DOHH2 (cell line): ENCODE results near the gene DYRK1B.

ENCODE experiments used
- EZH2phosphoT487 ChIP-seq: fragments of 200-600 bp; sonication (generic); IDR thresholded peaks from 2 replicates; pipeline ENCODE4 v1.6.1; 2017; ENCODE audit warnings: borderline replicate concordance, mild to moderate bottlenecking, antibody characterized with exemption, low read length, moderate library complexity, mixed read lengths
- TF ChIP-seq, protein P1 (sequence below): fragments of 200-600 bp; sonication (generic); IDR thresholded peaks from one replicate; pipeline ENCODE4 v1.5.1; 2014; ENCODE audit warnings: antibody characterized with exemption, mild to moderate bottlenecking, low read depth, low read length; ENCODE audit not compliant: poor library complexity, severe bottlenecking

DNA sequence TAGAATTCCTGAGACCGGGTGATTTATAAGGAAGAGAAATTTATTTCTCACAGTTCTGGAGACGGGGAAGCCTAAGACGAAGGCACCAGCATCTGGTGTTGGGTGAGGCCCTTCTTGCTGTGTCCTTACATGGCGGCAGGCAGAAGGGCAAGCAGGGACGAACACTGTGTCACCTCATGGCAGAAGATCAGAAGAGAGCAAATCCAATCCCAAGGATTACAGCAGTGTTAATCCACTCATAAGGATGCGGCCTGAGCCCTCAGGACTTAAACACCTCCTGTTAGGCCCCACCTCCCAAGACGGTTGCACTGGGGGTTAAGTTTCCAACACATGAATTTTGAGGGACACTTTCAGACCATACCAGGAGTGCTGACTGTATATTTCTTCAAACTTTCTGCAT lies 18.9 kb upstream of the DYRK1B start:
- TF ChIP-seq, protein P1, sequence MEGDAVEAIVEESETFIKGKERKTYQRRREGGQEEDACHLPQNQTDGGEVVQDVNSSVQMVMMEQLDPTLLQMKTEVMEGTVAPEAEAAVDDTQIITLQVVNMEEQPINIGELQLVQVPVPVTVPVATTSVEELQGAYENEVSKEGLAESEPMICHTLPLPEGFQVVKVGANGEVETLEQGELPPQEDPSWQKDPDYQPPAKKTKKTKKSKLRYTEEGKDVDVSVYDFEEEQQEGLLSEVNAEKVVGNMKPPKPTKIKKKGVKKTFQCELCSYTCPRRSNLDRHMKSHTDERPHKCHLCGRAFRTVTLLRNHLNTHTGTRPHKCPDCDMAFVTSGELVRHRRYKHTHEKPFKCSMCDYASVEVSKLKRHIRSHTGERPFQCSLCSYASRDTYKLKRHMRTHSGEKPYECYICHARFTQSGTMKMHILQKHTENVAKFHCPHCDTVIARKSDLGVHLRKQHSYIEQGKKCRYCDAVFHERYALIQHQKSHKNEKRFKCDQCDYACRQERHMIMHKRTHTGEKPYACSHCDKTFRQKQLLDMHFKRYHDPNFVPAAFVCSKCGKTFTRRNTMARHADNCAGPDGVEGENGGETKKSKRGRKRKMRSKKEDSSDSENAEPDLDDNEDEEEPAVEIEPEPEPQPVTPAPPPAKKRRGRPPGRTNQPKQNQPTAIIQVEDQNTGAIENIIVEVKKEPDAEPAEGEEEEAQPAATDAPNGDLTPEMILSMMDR = no peak
- TF ChIP-seq EZH2phosphoT487 = no peak
